NCI-H2227 (cell line): ENCODE data around the gene BMP7.
"Not testable (repeated sequence)": the region's sequence is repeated elsewhere in the genome, so short reads cannot be mapped to it uniquely, and the experiment has no call there.

Experiments
- DNase-seq: peaks from one replicate; lab custom pipeline; 2025; ENCODE audit not compliant: unreplicated experiment; lab: John Stamatoyannopoulos, UW

Gene BMP7

GRCh38 chr20:57195023-57195422, 71.4 kb downstream of the BMP7 start:
- DNase-seq, result no peak

- DNase-seq, result no peak
Measured at GRCh38 chr20:57194154-57194553, 72.3 kb downstream of the BMP7 start.

- no peak for DNase-seq
Measured at GRCh38 chr20:57193094-57193493, 73.3 kb downstream of the BMP7 start.

- DNase-seq, result no peak
Measured at GRCh38 chr20:57192311-57192710, 74.1 kb downstream of the BMP7 start.

- not testable (repeated sequence) for DNase-seq
Measured at GRCh38 chr20:57191265-57191638, 75.2 kb downstream of the BMP7 start.

GRCh38 chr20:57190536-57191264, 75.7 kb downstream of the BMP7 start:
- DNase-seq, result no peak

- DNase-seq, result no peak
Measured at GRCh38 chr20:57189713-57190112, 76.7 kb downstream of the BMP7 start.

GRCh38 chr20:57188576-57189079, 77.8 kb downstream of the BMP7 start:
- no peak for DNase-seq

GRCh38 chr20:57188056-57188455, 78.4 kb downstream of the BMP7 start:
- no peak for DNase-seq

GRCh38 chr20:57187068-57187634, 79.3 kb downstream of the BMP7 start:
- DNase-seq, result no peak

GRCh38 chr20:57186192-57186591, 80.2 kb downstream of the BMP7 start:
- no peak for DNase-seq

GRCh38 chr20:57185188-57185743, 81.2 kb downstream of the BMP7 start:
- DNase-seq, result no peak

- DNase-seq, result no peak
Measured at GRCh38 chr20:57183457-57184009, 82.9 kb downstream of the BMP7 start.

- no peak for DNase-seq
Measured at GRCh38 chr20:57181639-57182038, 84.8 kb downstream of the BMP7 start.

GRCh38 chr20:57180954-57181353, 85.5 kb downstream of the BMP7 start:
- no peak for DNase-seq

- DNase-seq, result no peak
Measured at GRCh38 chr20:57180387-57180786, 86.1 kb downstream of the BMP7 start.

GRCh38 chr20:57179265-57179664, 87.2 kb downstream of the BMP7 start:
- no peak for DNase-seq

- no peak for DNase-seq
Measured at GRCh38 chr20:57178582-57179111, 87.8 kb downstream of the BMP7 start.

- no peak for DNase-seq
Measured at GRCh38 chr20:57177636-57178280, 88.7 kb downstream of the BMP7 start.

GRCh38 chr20:57176842-57177241, 89.6 kb downstream of the BMP7 start:
- DNase-seq, result no peak

- DNase-seq, result no peak
Measured at GRCh38 chr20:57175397-57176010, 90.9 kb downstream of the BMP7 start.
